ENCODE results near the gene CACHD1. TPM values are rescaled to one million over a fixed set of nuclear protein-coding genes. Genes with fewer than 3 reads are reported as not detected.
A peak's percentile ranks its signal among the peaks of the same experiment; 100 is the strongest.

CACHD1 gene
- total RNA-seq, 1 experiment from 2014 or later = 29.9 TPM

- Histone ChIP-seq H3K9me3 (ENCODE audit: control insufficient read depth, insufficient read depth, low read depth, low read length) (no peaks in the 10 kb centered on the region), H3K36me3 (ENCODE audit: control insufficient read depth, insufficient read depth, low read length) (peaks cover 11% of the 10 kb centered on the region), H3K27ac (ENCODE audit: low read length) (no peak overlapping the region), H3K4me1 (ENCODE audit: control insufficient read depth, insufficient read depth, low read length) (no peaks in the 10 kb centered on the region), H3K27me3 (ENCODE audit: control insufficient read depth, insufficient read depth, low read length) (no peaks in the 10 kb centered on the region), H3K4me3 (ENCODE audit: low read depth in 2 of 2, low read length in 2 of 2) (no peak overlapping the region)
- in situ Hi-C loops (cut with HindIII; ENCODE audit: low pct_unique_long_range_greater_than_20kb, low sequenced_read_pairs) (no loop called here), intact Hi-C loops (cut with micrococcal nuclease; ENCODE audit: unreplicated experiment) (no loop called here)
- POLR2A ChIA-PET = no interaction called here
- peak; percentile 20 for DNase-seq (ENCODE audit: low read depth, low spot score)
- CTCF ChIA-PET = interaction anchor here (0.6 to 1.1 kb wide), 4 partner anchors 122 to 428 kb away, joined by 3 read pairs; no protein-coding TSS in a partner anchor
- TF ChIP-seq, protein P1, sequence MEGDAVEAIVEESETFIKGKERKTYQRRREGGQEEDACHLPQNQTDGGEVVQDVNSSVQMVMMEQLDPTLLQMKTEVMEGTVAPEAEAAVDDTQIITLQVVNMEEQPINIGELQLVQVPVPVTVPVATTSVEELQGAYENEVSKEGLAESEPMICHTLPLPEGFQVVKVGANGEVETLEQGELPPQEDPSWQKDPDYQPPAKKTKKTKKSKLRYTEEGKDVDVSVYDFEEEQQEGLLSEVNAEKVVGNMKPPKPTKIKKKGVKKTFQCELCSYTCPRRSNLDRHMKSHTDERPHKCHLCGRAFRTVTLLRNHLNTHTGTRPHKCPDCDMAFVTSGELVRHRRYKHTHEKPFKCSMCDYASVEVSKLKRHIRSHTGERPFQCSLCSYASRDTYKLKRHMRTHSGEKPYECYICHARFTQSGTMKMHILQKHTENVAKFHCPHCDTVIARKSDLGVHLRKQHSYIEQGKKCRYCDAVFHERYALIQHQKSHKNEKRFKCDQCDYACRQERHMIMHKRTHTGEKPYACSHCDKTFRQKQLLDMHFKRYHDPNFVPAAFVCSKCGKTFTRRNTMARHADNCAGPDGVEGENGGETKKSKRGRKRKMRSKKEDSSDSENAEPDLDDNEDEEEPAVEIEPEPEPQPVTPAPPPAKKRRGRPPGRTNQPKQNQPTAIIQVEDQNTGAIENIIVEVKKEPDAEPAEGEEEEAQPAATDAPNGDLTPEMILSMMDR (IDR thresholded peaks at IDR 0.05) = peak; percentile 60
- TF ChIP-seq SIN3A (IDR thresholded peaks at IDR 0.05; ENCODE audit: borderline replicate concordance, insufficient read depth, low read depth, low read length) = no peak
- BruUV-seq (replicated peaks) = no TSS peak
- ATAC-seq = no peak
These were observed 205.9 kb downstream of the CACHD1 start for GRCh38 chr1:64675718-64676345.

DNA sequence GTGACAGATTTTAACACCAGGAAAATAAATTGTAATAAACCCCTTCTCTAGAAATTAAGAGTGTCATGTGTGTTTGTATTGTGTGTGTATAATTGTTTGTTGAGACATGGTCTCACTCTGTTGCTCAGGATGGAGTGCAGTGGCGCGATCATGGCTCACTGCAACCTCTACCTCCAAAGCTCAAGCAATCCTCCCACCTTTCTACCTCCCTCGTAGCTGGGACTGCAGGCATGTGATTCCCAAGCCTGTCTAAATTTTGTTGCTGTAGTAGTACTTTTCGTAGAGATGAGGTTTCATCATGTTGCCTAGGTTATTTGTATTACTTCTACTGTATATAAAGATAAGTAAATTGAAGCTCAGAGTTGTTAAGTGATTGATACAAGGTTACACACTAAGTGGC, 206.5 kb downstream of the CACHD1 start:
- POLR2A ChIA-PET = interaction anchor here (0.6 kb wide), 1 partner anchor 17 kb away, joined by 3 read pairs; no protein-coding TSS in a partner anchor
- Histone ChIP-seq H3K4me1 (ENCODE audit: control insufficient read depth, insufficient read depth, low read length) (no peaks in the 10 kb centered on the region), H3K36me3 (ENCODE audit: control insufficient read depth, insufficient read depth, low read length) (peaks cover 11% of the 10 kb centered on the region), H3K9me3 (ENCODE audit: control insufficient read depth, insufficient read depth, low read depth, low read length) (no peaks in the 10 kb centered on the region), H3K27me3 (ENCODE audit: control insufficient read depth, insufficient read depth, low read length) (no peaks in the 10 kb centered on the region), H3K4me3 (ENCODE audit: low read depth in 2 of 2, low read length in 2 of 2) (no peak overlapping the region), H3K27ac (ENCODE audit: low read length) (no peak overlapping the region)
- intact Hi-C loops (cut with micrococcal nuclease; ENCODE audit: unreplicated experiment) = no loop called here
- CTCF ChIA-PET = no interaction called here
- no peak for DNase-seq (ENCODE audit: low read depth, low spot score)
- BruUV-seq (replicated peaks) = no TSS peak
- TF ChIP-seq POLR2AphosphoS5 (IDR thresholded peaks at IDR 0.05; ENCODE audit: low read depth, low read length) (no peak), TCF7L2 (IDR thresholded peaks at IDR 0.05; ENCODE audit: low read depth, low read length) (no peak), SIN3A (IDR thresholded peaks at IDR 0.05; ENCODE audit: borderline replicate concordance, insufficient read depth, low read depth, low read length) (no peak), REST (IDR thresholded peaks at IDR 0.05; ENCODE audit: insufficient read depth in 1 of 2, low read depth in 2 of 2, low read length in 1 of 2) (no peak)
- TF ChIP-seq, protein P1 (IDR thresholded peaks at IDR 0.05) = no peak
- ATAC-seq = no peak
- in situ Hi-C loops (cut with HindIII; ENCODE audit: low pct_unique_long_range_greater_than_20kb, low sequenced_read_pairs) = no loop called here
